Right cardiac atrium (tissue), 5 donors: ENCODE results near the gene PLCB1. TPM values are rescaled to one million over a fixed set of nuclear protein-coding genes. Genes with fewer than 3 reads are reported as not detected.

Experiments
- ATAC-seq, 2 donors: fragments of 200-7000 bp; cut with Tn5 transposase; one replicate each; pipeline versions ENCODE4 v1.8.0 to v1.9.1; 2020; ENCODE audit warnings: moderate library complexity in 2 of 2, mild to moderate bottlenecking in 1 of 2
- DNase-seq, 3 donors: peaks; one replicate each; pipeline ENCODE4 v3.0.0-alpha.2; 2020
- H3K27ac ChIP-seq: one replicate; pipeline ENCODE4 v1.5.1; 2013; ENCODE audit warnings: mild to moderate bottlenecking, low read length, control low read depth, moderate library complexity
- H3K27me3 ChIP-seq: one replicate; pipeline ENCODE4 v1.6.1; 2013; ENCODE audit not compliant: control insufficient read depth, insufficient read depth
- H3K4me1 ChIP-seq: one replicate; pipeline ENCODE4 v1.6.1; 2013; ENCODE audit warnings: low read length; ENCODE audit not compliant: control insufficient read depth, insufficient read depth
- H3K4me3 ChIP-seq: one replicate; pipeline ENCODE4 v1.5.1; 2013; ENCODE audit warnings: low read length, control low read depth
- H3K9me3 ChIP-seq: one replicate; pipeline ENCODE4 v1.6.1; 2013; ENCODE audit warnings: low read length; ENCODE audit not compliant: control insufficient read depth
- WGBS: extraction: QIAGEN DNeasy Blood & Tissue Kit; methylation state at CpG from one replicate; pipeline ENCODE4 v1.1.7; 2013; 5-methylcytosine and 5-hydroxymethylcytosine counted together
- intact Hi-C, 4 donors: fragments of 100-400 bp; cut with DNase I; formaldehyde crosslinking; loops; one replicate each; pipeline versions ENCODE4 v1.11.0 to v1.14.0; 2022 to 2023
- polyA plus RNA-seq: library from polyadenylated mRNA; stranded (reverse); fragments of 200-250 nt; gene quantifications from one replicate; pipeline ENCODE4 v1.2.3, GENCODE V29; 2013
- total RNA-seq, 4 donors: library from RNA; stranded (reverse); fragmentation: NEBNext Ultra II Directional; extraction: Animal tissue kit (Norgen Biotek cat#: 25700); gene quantifications; one replicate each; pipeline ENCODE4 v1.2.1, GENCODE V29; 2021
- donor health status: healthy with polysubstance abuse.
- donor health status: DM: no; HTN: yes; CAD: no.
- donor health status: DM: no; HTN: no; CAD: no.
- donor health status: DM: no; HTN: yes; CAD: no; lungs with severe emphysema.
- donor health status: DM: yes; HTN: yes; CAD: no.

PLCB1 gene
- total and polyA plus RNA-seq, 5 donors, result 7.6 to 20.3 (median 11.6) TPM

- H3K4me3 ChIP-seq, result no peak overlapping the region
- H3K9me3 ChIP-seq, result no peaks in the 10 kb centered on the region
- ATAC-seq (peak in 1 of 2 donors; percentile 36), DNase-seq (peak in 1 of 3 donors; percentile 46)
- H3K4me1 ChIP-seq, result no peaks in the 10 kb centered on the region
- intact Hi-C loops, result no loop called here
- 56% methylated on average over 5 of the region's 5 CpGs for WGBS
- H3K27me3 ChIP-seq, result no peaks in the 10 kb centered on the region
- H3K27ac ChIP-seq, result no peak overlapping the region
These were observed 658.5 kb downstream of the PLCB1 start for GRCh38 chr20:8790442-8791074.

DNA sequence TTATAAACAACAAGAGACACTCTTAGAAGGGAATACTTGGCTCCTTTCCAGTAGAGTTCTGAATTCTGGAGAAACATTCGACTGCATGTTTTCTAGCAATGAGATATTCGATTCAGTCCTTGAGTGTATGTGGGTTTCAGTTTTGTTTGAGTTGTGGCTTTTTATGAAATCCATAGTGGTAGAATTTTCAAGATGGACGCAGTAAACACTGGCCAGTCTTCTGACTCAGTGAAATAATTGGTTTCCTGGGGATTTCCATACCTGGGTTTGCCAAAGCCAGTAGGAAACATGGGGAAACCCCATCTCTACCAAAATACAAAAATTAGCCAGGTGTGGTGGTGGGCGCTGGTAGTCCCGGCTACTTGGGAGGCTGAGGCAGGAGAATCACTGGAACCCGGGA lies 663.3 kb downstream of the PLCB1 start:
- Histone ChIP-seq H3K4me1 (no peaks in the 10 kb centered on the region), H3K4me3 (no peak overlapping the region), H3K27ac (no peak overlapping the region), H3K27me3 (no peaks in the 10 kb centered on the region), H3K9me3 (no peaks in the 10 kb centered on the region)
- intact Hi-C loops, result no loop called here
- DNase-seq, result no peak
- 72% methylated on average over 6 of the region's 6 CpGs for WGBS
- no peak for ATAC-seq

DNA sequence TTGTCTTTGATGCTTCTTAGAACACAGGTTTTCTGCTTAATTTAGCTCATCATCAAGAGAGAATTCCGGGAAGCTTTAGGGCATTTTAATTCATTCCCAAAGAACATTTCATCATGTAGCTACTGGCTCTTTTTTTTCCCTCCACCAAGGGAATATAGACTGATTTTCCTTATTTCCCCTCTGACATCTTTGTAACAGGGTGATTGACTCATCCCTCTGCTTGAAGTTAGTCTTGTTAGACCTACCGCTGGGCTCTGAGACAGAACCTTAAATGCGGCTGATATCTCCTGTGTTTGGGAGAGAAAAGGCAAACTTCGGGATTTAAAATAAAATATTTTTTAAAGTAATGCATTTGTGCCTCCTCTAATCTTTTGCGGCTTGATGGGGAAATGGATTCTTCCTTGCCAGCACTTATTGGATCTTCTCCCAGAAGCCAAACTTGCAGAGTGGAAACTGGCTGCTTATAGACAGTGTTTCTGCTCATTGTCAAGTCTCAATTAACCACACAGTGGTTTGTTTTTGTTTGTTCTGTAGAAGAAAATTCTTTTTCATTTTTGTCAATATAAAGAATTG lies 664.1 kb downstream of the PLCB1 start:
- ATAC-seq (peak; percentile 59 to 71), DNase-seq (no peak)
- H3K9me3 ChIP-seq, result no peaks in the 10 kb centered on the region
- H3K27me3 ChIP-seq, result no peaks in the 10 kb centered on the region
- H3K4me3 ChIP-seq, result no peak overlapping the region
- no peaks in the 10 kb centered on the region for H3K4me1 ChIP-seq
- intact Hi-C loops, result no loop called here
- H3K27ac ChIP-seq, result no peak overlapping the region
- 28% methylated on average over 5 of the region's 5 CpGs for WGBS

DNA sequence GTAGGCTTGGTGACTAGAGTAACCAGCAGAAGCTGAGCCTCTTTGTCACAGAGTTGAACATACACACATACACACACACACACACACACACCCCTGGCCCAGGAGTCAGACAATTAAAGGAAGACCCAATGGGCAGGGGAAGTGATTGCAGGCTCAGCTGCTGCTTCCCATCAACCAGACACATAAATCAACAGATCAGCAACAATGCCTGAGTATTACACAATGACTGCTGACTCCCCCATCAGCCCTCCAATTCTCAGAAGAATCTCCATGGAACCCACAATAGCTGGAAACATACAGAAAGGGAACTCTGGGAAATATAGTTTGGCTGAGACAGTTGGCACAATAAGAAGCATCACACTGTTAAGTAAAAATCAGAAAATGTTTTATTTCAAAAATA lies 666.4 kb downstream of the PLCB1 start:
- no peak overlapping the region for H3K27ac ChIP-seq
- DNase-seq, result peak in 2 of 3 donors; percentile 32 to 63

GRCh38 chr20:8800089-8800488 lies 668.0 kb downstream of the PLCB1 start:
- Histone ChIP-seq H3K9me3 (no peaks in the 10 kb centered on the region), H3K27ac (no peak overlapping the region), H3K27me3 (no peaks in the 10 kb centered on the region), H3K4me3 (no peak overlapping the region), H3K4me1 (no peaks in the 10 kb centered on the region)
- ATAC-seq (no peak), DNase-seq (no peak)
- intact Hi-C loops, result no loop called here
- WGBS, result 0% methylated on average over 1 of the region's 1 CpG

More for the DNA sequence above, 666.4 kb downstream of the PLCB1 start:
- H3K9me3 ChIP-seq, result no peaks in the 10 kb centered on the region
- peak; percentile 80 to 81 for ATAC-seq
- no peaks in the 10 kb centered on the region for H3K27me3 ChIP-seq
- no peaks in the 10 kb centered on the region for H3K4me1 ChIP-seq
- H3K4me3 ChIP-seq, result no peak overlapping the region
- intact Hi-C loops, result no loop called here

GRCh38 chr20:8801686-8802085 lies 669.6 kb downstream of the PLCB1 start:
- no peak overlapping the region for H3K4me3 ChIP-seq
- no peak overlapping the region for H3K27ac ChIP-seq
- WGBS, result 90% methylated on average over 3 of the region's 3 CpGs
- intact Hi-C loops, result no loop called here
- no peaks in the 10 kb centered on the region for H3K4me1 ChIP-seq
- ATAC-seq (no peak), DNase-seq (no peak)
- H3K9me3 ChIP-seq, result no peaks in the 10 kb centered on the region
- H3K27me3 ChIP-seq, result no peaks in the 10 kb centered on the region

DNA sequence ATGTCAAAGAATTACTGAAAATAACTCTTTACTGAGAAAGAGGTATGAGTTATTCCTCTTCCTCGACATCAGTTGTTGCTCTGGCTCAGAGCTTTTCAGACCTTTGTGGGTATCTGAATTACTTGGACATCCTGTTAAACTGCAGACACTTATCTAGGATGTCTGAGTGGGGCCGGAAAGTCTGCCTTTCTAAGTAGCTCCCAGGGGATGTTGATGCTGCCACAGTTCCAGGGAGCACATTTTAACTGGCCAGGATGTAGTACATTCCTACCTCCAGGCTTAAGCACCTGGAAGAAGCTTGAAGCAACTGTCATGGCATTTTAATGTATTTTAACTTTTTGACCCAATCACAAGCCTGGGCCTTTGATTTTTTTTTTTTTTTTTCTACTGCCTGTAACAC lies 671.0 kb downstream of the PLCB1 start:
- 23% methylated on average over 2 of the region's 2 CpGs for WGBS
- peak; percentile 68 to 81 for ATAC-seq
- no peak for DNase-seq
- intact Hi-C loops, result no loop called here
- H3K27me3 ChIP-seq, result no peaks in the 10 kb centered on the region
- H3K4me3 ChIP-seq, result no peak overlapping the region
- no peak overlapping the region for H3K27ac ChIP-seq
- H3K9me3 ChIP-seq, result no peaks in the 10 kb centered on the region
- peaks cover 2% of the 10 kb centered on the region for H3K4me1 ChIP-seq

DNA sequence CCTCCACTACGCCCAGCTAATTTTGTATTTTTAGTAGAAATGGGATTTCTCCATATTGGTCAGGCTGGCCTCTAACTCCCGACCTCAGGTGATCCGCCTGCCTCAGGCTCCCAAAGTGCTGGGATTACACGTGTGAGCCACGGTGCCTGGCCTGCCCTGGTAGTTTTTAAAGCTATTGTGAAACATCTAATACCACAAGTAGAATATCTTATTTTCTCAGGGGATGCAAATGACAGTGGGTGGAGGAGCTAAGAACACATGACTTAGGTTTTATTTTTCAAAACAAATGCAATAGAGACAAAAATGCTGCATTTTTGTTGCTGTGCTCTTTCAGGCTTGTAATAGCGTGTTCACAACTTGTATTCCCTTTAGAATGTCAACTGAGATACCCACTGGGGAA lies 671.9 kb downstream of the PLCB1 start:
- Histone ChIP-seq H3K27ac (no peak overlapping the region), H3K4me1 (peaks cover 2% of the 10 kb centered on the region), H3K9me3 (no peaks in the 10 kb centered on the region), H3K4me3 (no peak overlapping the region), H3K27me3 (no peaks in the 10 kb centered on the region)
- ATAC-seq (no peak), DNase-seq (no peak)
- intact Hi-C loops, result no loop called here
- 91% methylated on average over 6 of the region's 6 CpGs for WGBS

DNA sequence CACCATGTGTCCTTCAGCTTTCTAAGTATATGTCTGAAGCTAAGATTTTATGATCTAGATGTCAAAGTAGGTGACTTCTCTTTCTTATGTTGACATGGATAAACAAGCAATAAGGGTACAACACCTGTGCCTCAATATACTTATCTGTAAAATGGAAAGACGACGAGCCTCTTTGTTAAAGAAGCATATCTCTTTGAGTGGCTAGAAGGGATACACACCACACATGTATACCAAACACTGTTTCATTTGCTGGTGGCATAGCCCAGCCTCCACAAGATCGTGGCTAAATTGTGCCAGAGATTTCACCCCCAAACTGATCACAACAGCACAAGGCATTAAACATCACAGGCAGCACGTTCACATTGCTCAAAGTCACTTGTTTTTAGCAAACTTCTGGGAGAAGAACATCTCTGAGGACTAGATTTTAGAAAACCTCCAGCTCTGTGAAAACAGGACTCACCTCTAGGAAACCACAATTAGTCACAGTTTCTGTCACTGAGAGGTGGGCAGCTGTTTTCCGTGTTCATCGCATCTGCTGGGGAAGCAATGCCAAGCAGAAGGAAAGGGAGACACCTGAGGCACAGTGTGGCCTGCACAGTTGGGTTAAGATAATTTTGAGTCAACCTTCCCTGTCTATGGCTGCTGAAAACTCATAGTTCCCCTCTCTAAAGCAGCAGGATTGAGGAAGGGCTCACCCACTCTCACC lies 673.8 kb downstream of the PLCB1 start:
- 93% methylated on average over 6 of the region's 6 CpGs for WGBS
- Histone ChIP-seq H3K27me3 (no peaks in the 10 kb centered on the region), H3K4me1 (peaks cover 2% of the 10 kb centered on the region), H3K4me3 (no peak overlapping the region), H3K27ac (no peak overlapping the region), H3K9me3 (no peaks in the 10 kb centered on the region)
- DNase-seq, result no peak
- intact Hi-C loops, result no loop called here
- no peak for ATAC-seq

GRCh38 chr20:8807480-8808201 lies 675.6 kb downstream of the PLCB1 start:
- Histone ChIP-seq H3K4me3 (no peak overlapping the region), H3K4me1 (peaks cover 2% of the 10 kb centered on the region), H3K27ac (no peak overlapping the region), H3K9me3 (no peaks in the 10 kb centered on the region), H3K27me3 (no peaks in the 10 kb centered on the region)
- 86% methylated on average over 4 of the region's 4 CpGs for WGBS
- intact Hi-C loops, result no loop called here
- DNase-seq (no peak), ATAC-seq (no peak)

GRCh38 chr20:8808202-8808535 lies 676.1 kb downstream of the PLCB1 start:
- WGBS, result 38% methylated on average over 5 of the region's 5 CpGs
- peaks cover 2% of the 10 kb centered on the region for H3K4me1 ChIP-seq
- no peak overlapping the region for H3K4me3 ChIP-seq
- no peaks in the 10 kb centered on the region for H3K27me3 ChIP-seq
- no peak overlapping the region for H3K27ac ChIP-seq
- no peaks in the 10 kb centered on the region for H3K9me3 ChIP-seq
- intact Hi-C loops, result no loop called here
- DNase-seq, result peak in 2 of 3 donors; percentile 16 to 63
- peak in 1 of 2 donors; percentile 39 for ATAC-seq
